A549 treated with AZD9567 at 1 μM for 4 hours (cell line): ENCODE data around the gene SIRT7. TPM values are rescaled to one million over a fixed set of nuclear protein-coding genes. Genes with fewer than 3 reads are reported as not detected.

ENCODE experiments used
- total RNA-seq: library from RNA; stranded (reverse); fragments of 200-300 nt; extraction: Qiagen RNA extraction; gene quantifications from 5 replicates; pipeline ENCODE4 v1.2.3, GENCODE V29; 2022; ENCODE audit not compliant: insufficient read depth

Gene SIRT7, protein sequence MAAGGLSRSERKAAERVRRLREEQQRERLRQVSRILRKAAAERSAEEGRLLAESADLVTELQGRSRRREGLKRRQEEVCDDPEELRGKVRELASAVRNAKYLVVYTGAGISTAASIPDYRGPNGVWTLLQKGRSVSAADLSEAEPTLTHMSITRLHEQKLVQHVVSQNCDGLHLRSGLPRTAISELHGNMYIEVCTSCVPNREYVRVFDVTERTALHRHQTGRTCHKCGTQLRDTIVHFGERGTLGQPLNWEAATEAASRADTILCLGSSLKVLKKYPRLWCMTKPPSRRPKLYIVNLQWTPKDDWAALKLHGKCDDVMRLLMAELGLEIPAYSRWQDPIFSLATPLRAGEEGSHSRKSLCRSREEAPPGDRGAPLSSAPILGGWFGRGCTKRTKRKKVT
- total RNA-seq: 30.1 to 52.5 TPM (median 49.2 TPM) in 5 replicates

DNA sequence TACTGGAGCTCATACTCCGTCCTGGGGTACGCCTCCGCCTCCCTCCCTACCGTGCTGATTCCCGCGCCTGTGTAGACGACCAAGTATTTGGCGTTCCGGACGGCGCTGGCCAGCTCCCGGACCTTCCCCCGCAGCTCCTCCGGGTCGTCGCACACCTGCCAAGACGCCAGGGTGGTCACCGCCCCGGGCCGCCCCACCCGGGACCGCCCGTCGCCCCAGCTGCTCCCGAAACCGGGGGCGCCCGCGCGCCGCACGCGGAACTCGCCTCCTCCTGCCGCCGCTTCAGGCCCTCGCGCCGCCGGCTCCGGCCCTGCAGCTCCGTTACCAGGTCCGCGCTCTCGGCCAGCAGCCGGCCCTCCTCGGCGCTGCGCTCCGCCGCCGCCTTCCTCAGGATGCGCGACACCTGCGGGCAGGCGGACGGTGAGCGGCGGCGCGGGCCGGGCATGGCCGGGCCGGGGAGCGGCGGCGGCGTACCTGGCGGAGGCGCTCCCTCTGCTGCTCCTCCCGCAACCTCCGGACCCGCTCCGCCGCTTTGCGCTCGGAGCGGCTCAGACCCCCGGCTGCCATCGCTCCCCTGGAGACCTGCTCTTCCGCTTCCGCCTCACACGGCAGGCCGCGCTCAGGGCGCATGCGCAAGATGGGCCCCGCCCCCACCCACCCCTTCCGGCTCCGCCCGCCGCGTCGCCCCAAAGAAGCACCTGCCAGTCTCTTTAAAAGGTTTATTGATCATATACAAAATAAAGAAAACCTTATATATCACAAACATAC is at the start of gene SIRT7:
Gene SIRT7, minus strand, starts transcription at position 612 of the 768 bp plus-strand sequence. Its CDS starts 45 bp downstream, at position 567.

DNA sequence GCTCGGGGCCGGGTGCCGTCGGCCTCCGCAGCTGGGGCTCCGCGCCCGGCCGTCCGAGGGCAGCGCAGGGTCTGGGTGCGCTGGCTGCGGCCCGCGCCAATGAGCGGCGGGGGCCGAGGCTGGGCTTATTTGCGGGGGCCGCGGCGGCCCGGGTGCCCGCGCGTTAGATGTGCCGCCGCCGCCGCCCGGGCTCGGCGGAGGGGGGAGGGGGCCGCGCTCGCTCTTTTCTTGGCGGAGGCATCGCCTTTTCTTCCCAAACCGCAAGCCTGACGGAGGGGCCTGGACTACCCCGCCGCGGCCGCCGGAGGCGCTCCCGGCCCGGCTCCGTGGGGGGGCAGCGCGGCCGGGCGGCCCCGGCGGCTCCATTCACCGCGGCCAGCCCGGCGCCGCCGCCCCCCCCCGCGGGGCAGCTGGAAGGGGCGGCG is 43.1 kb upstream of the SIRT7 start, which contains the start of gene NOTUM:
Gene NOTUM, minus strand, starts transcription at position 101 of the 425 bp plus-strand sequence. CDS start 278 bp downstream, outside the sequence.

DNA sequence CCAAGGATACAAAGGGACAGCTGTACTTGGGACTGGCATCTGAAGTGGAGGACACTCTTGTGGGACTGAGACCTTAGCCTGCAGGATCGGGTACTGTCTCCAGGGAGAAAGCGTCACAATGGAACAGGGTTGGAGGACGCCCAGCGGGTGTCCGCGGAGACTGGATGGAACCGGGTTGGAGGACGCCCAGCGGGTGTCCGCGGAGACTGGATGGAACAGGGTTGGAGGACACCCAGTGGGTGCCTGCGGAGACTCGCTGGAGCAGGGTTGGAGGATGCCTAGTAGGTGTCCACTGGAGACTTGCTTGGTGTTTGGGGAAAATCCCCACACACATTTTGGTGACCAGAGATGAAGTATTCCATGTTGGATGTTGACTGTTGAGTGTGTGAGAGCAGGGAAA is 29.2 kb upstream of the SIRT7 start, which contains the start of gene MYADML2:
Gene MYADML2, minus strand, starts transcription at position 45 of the 400 bp plus-strand sequence. CDS start 5,492 bp downstream, outside the sequence.

DNA sequence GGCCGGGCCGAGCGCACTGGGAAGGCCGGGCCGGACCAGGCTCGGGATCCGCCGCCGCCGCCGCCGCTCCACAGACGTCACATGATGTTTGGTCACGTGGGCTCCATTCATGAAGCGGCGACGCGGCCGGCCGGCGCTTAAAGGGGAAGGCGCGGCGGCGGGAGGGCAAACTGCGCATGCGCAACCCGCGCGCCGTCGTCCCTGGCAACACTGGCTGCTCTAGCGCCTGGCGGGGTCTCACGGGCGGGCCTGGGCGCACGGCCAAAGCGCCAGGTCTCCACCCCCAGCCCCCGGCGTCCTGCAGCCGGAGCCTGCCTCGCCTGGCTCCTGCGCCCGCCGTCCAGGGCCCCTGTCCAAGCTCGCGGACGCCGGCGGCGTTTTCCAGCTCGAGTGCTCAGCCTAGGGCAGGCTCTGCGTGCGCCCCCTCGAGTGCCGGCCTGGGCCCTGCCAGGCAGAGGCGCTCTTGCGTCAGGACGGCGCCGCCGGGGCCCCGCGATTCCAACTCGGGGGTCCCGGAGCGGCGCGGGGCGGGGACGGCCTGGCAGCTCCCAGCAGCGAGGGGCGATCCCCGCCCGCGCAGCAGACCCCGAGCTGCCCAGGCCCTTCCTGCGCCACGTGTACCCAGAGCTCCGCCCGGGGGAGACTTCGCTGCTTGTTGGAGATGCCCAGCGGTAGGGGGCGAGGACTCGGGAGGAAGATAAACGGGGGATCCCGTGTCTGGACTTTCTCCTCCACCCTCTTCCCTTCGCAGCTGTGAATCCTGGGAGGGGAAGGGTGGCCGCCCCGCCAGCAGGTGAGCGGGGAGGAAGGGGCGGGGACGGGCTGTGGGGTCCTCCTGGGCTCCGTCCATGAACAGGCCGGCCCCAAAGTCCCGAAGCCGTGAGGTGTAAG is 9.9 kb upstream of the SIRT7 start, which contains the start of gene MAFG:
Gene MAFG, minus strand, starts transcription at position 83 of the 891 bp plus-strand sequence. CDS start 4,550 bp downstream, outside the sequence.

DNA sequence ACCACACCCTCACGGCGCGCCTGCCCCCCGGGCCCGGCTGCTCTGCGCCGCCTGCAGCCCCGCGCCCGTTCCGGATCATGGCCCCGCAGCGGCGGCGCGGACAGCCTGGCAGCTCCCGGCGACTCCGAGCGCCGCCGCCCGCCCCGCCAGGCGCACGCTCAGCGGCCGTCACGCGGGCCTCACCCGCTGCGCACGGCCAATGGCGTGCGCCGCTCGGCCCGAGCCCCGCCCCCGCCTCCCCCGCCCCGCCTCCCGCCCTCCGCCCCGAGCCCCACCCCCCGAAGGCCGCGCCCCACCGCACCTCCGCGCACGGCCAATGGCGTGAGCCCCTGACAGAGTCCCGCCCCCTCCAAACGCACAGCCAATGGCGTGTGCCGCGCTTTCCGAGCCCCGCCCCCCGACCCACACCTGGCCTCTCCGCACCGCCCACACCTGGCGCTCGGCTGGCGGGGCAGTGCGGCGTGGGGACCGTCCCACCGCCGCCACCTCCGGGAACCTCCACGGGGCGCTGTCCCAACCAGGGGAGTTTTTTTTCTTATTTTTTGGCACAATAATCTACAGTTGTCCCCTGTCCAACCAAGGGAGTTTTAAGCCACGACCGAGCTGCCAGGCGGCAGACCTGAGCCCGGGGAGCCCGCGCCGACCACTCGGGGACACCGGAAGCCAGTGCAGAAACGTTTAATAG is 6.6 kb downstream of the SIRT7 start, which contains the start of gene PCYT2:
Gene PCYT2, minus strand, starts transcription at position 123 of the 685 bp plus-strand sequence. Its CDS starts 44 bp downstream, at position 79.

DNA sequence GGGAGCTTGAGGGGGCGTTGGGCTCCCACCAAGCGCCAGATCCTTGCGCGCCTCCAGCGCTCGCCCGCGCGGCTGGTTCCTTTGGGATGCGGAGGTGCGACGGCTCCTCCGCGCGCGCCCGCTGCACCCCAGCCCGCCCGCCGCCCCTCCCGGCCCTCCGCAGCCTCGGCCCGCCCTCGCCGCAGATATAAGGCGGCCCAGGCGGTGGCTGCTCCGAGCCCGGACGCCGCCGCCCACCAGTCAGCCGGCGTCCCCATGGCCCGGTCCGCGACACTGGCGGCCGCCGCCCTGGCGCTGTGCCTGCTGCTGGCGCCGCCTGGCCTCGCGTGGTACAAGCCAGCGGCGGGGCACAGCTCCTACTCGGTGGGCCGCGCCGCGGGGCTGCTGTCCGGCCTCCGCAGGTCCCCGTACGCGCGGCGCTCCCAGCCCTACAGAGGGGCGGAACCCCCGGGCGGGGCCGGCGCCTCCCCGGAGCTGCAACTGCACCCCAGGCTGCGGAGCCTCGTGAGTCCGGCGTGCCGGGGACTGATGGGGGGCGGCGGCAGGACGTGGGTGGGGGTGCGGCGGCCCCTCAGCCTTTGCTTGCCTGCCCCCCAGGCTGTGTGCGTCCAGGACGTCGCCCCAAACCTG is 15.8 kb downstream of the SIRT7 start, which contains the start of gene NPB:
Gene NPB, plus strand, starts transcription at position 216 of the 630 bp plus-strand sequence. Its CDS starts 40 bp downstream, at position 256.

DNA sequence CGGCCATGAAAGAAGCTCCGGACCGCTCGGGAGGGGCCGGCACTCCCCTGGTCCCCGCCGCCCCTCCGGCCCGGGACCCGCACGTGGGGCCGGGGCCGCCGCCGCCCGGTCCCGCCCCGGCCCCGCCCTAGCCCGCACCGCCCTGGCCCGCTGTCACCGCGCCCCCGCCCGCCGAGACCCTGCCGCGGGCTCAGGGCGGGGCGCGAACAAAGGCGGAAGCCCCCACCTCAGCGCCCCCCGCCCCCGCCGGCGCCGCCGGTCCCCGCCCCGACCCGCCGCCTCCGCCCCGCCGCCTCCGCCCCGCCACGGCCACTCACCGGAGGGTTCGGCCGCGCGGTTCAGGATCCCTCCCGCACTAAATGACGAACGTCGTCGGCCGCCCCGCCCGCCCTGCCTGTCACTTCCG is 47.0 kb downstream of the SIRT7 start, which contains the start of gene ARHGDIA:
Gene ARHGDIA, minus strand, starts transcription at position 357 of the 406 bp plus-strand sequence. CDS start 1,407 bp downstream, outside the sequence.

Other genes with a start within 250 kb of the SIRT7 start
- gene ARL16, start 234.4 kb downstream of the SIRT7 start, total RNA-seq: 42.6 to 53.2 TPM (median 50.4 TPM) in 5 replicates
- gene HGS, start 234.2 kb downstream of the SIRT7 start, total RNA-seq: 127 to 213 TPM (median 208 TPM) in 5 replicates
- 183 to 322 TPM (median 292 TPM) in 5 replicates for gene MRPL12, start 214.8 kb downstream of the SIRT7 start, total RNA-seq
- gene SLC25A10, start 205.9 kb downstream of the SIRT7 start, total RNA-seq: 41.8 to 47.4 TPM (median 45.7 TPM) in 5 replicates
- 0.23 to 0.34 TPM (median 0.27 TPM) in 4 of 5 replicates, not detected in the other for gene GCGR, start 114.0 kb downstream of the SIRT7 start, total RNA-seq
- gene MCRIP1, start 84.9 kb downstream of the SIRT7 start, total RNA-seq: 94.0 to 106 TPM (median 105 TPM) in 5 replicates
- gene PPP1R27, start 83.1 kb downstream of the SIRT7 start, total RNA-seq: 0.26 to 0.38 TPM (median 0.29 TPM) in 3 of 5 replicates, not detected in the others
- 687 to 859 TPM (median 711 TPM) in 5 replicates for gene P4HB, start 57.6 kb downstream of the SIRT7 start, total RNA-seq
- 554 to 671 TPM (median 613 TPM) in 5 replicates for gene ARHGDIA, start 46.8 kb downstream of the SIRT7 start, total RNA-seq
- gene ALYREF, start 26.6 kb downstream of the SIRT7 start, total RNA-seq: 198 to 235 TPM (median 220 TPM) in 5 replicates
- 168 to 303 TPM (median 290 TPM) in 5 replicates for gene ANAPC11, start 26.5 kb downstream of the SIRT7 start, total RNA-seq
- gene NPB, start 15.9 kb downstream of the SIRT7 start, total RNA-seq: 0.28 to 0.60 TPM (median 0.49 TPM) in 4 of 5 replicates, not detected in the other
- gene PCYT2, start 6.8 kb downstream of the SIRT7 start, total RNA-seq: 17.3 to 20.1 TPM (median 19.1 TPM) in 5 replicates
- gene MAFG, start 9.6 kb upstream of the SIRT7 start, total RNA-seq: 22.5 to 38.3 TPM (median 33.1 TPM) in 5 replicates
- gene PYCR1, start 19.1 kb upstream of the SIRT7 start, total RNA-seq: 80.7 to 124 TPM (median 87.4 TPM) in 5 replicates
- not detected in 5 replicates for gene MYADML2, start 29.1 kb upstream of the SIRT7 start, total RNA-seq
- gene NOTUM, start 43.0 kb upstream of the SIRT7 start, total RNA-seq: 0.23 to 0.62 TPM (median 0.33 TPM) in 4 of 5 replicates, not detected in the other
- gene ASPSCR1, start 59.5 kb upstream of the SIRT7 start, total RNA-seq: 20.2 to 29.6 TPM (median 27.4 TPM) in 5 replicates
- 163 to 207 TPM (median 195 TPM) in 5 replicates for gene CENPX, start 104.7 kb upstream of the SIRT7 start, total RNA-seq
- 7.8 to 17.0 TPM (median 14.7 TPM) in 5 replicates for gene LRRC45, start 105.1 kb upstream of the SIRT7 start, total RNA-seq
- 19.0 to 41.3 TPM (median 38.5 TPM) in 5 replicates for gene RAC3, start 113.5 kb upstream of the SIRT7 start, total RNA-seq
- 76.5 to 117 TPM (median 111 TPM) in 5 replicates for gene DCXR, start 119.5 kb upstream of the SIRT7 start, total RNA-seq
- 20.8 to 24.8 TPM (median 24.4 TPM) in 5 replicates for gene RFNG, start 133.6 kb upstream of the SIRT7 start, total RNA-seq
- gene GPS1, start 133.7 kb upstream of the SIRT7 start, total RNA-seq: 120 to 154 TPM (median 137 TPM) in 5 replicates
- 74.1 to 147 TPM (median 143 TPM) in 5 replicates for gene DUS1L, start 147.6 kb upstream of the SIRT7 start, total RNA-seq
- gene FASN, start 180.1 kb upstream of the SIRT7 start, total RNA-seq: 91.1 to 158 TPM (median 149 TPM) in 5 replicates